H9 (cell line): Measurements from ENCODE around the gene KRTAP1-1. TPM values are rescaled to one million over a fixed set of nuclear protein-coding genes. Genes with fewer than 3 reads are reported as not detected.

Experiments used
- DNase-seq: peaks from one replicate; pipeline ENCODE4 v3.0.0-alpha.2; 2017
- H2AFZ ChIP-seq: one replicate; pipeline ENCODE4 v1.6.1; 2013; ENCODE audit warnings: mild to moderate bottlenecking, low read length, control low read depth, moderate library complexity
- H2AK5ac ChIP-seq: 2 replicates; pipeline ENCODE4 v1.6.1; 2013; ENCODE audit warnings: low read length, control low read depth, mixed read lengths; ENCODE audit not compliant: insufficient read length
- H2BK120ac ChIP-seq: one replicate; pipeline ENCODE4 v1.6.1; 2013; ENCODE audit warnings: low read depth, mild to moderate bottlenecking, low read length, control low read depth, inconsistent platforms; ENCODE audit not compliant: poor library complexity, severe bottlenecking
- H2BK12ac ChIP-seq: 2 replicates; pipeline ENCODE4 v1.6.1; 2013; ENCODE audit warnings: low read length, control low read depth, mixed read lengths, low read depth; ENCODE audit not compliant: insufficient read length
- H2BK15ac ChIP-seq: 2 replicates; pipeline ENCODE4 v1.6.1; 2013; ENCODE audit warnings: low read depth, low read length, control low read depth
- H2BK20ac ChIP-seq: one replicate; pipeline ENCODE4 v1.6.1; 2013; ENCODE audit warnings: low read depth, mild to moderate bottlenecking, low read length, control low read depth, inconsistent platforms; ENCODE audit not compliant: poor library complexity, severe bottlenecking
- H2BK5ac ChIP-seq: 2 replicates; pipeline ENCODE4 v1.6.1; 2013; ENCODE audit warnings: low read length, control low read depth, mixed read lengths; ENCODE audit not compliant: insufficient read length
- H3K14ac ChIP-seq: 2 replicates; pipeline ENCODE4 v1.6.1; 2013; ENCODE audit warnings: low read length, control low read depth; ENCODE audit not compliant: insufficient read depth
- H3K18ac ChIP-seq: 2 replicates; pipeline ENCODE4 v1.6.1; 2013; ENCODE audit warnings: low read depth, mild to moderate bottlenecking, mixed read lengths, low read length, control low read depth; ENCODE audit not compliant: insufficient read length
- H3K23ac ChIP-seq: 2 replicates; pipeline ENCODE4 v1.6.1; 2013; ENCODE audit warnings: low read length, control low read depth, mixed read lengths, low read depth; ENCODE audit not compliant: insufficient read length
- H3K23me2 ChIP-seq: 2 replicates; pipeline ENCODE4 v1.6.1; 2013; ENCODE audit warnings: low read depth, mild to moderate bottlenecking, mixed read lengths, low read length, control low read depth; ENCODE audit not compliant: insufficient read length, poor library complexity, severe bottlenecking
- H3K27ac ChIP-seq: 2 replicates; pipeline ENCODE4 v1.5.1; 2013; ENCODE audit warnings: low read length, control low read depth, mixed read lengths, low read depth; ENCODE audit not compliant: insufficient read length
- H3K27me3 ChIP-seq: 2 replicates; pipeline ENCODE4 v1.6.1; 2013; ENCODE audit warnings: low read length, control low read depth, inconsistent platforms; ENCODE audit not compliant: insufficient read depth
- H3K4ac ChIP-seq: 2 replicates; pipeline ENCODE4 v1.6.1; 2013; ENCODE audit warnings: low read depth, mild to moderate bottlenecking, control low read depth, inconsistent platforms, low read length, moderate library complexity
- H3K4me1 ChIP-seq: 2 replicates; pipeline ENCODE4 v1.6.1; 2013; ENCODE audit warnings: low read length, control low read depth, inconsistent platforms; ENCODE audit not compliant: insufficient read depth
- H3K4me2 ChIP-seq: 2 replicates; pipeline ENCODE4 v1.6.1; 2013; ENCODE audit warnings: low read length, control low read depth, mixed read lengths; ENCODE audit not compliant: insufficient read length, insufficient read depth
- H3K56ac ChIP-seq: 2 replicates; pipeline ENCODE4 v1.6.1; 2013; ENCODE audit warnings: low read depth, mild to moderate bottlenecking, mixed read lengths, low read length, control low read depth; ENCODE audit not compliant: insufficient read length
- H3K79me1 ChIP-seq: 2 replicates; pipeline ENCODE4 v1.6.1; 2013; ENCODE audit warnings: low read depth, mild to moderate bottlenecking, moderate library complexity, low read length, control low read depth, inconsistent platforms; ENCODE audit not compliant: insufficient read depth, poor library complexity, severe bottlenecking
- H3K79me2 ChIP-seq: 2 replicates; pipeline ENCODE4 v1.6.1; 2013; ENCODE audit warnings: low read length, control low read depth, inconsistent platforms; ENCODE audit not compliant: insufficient read depth
- H3K9ac ChIP-seq: 2 replicates; pipeline ENCODE4 v1.6.1; 2013; ENCODE audit warnings: low read length, control low read depth, mixed read lengths; ENCODE audit not compliant: insufficient read length; ENCODE audit errors: extremely low read depth
- H3K9me3 ChIP-seq: one replicate; pipeline ENCODE4 v1.6.1; 2013; ENCODE audit warnings: low read depth, low read length, inconsistent platforms; ENCODE audit not compliant: control insufficient read depth
- H3T11ph ChIP-seq: one replicate; pipeline ENCODE4 v1.6.1; 2013; ENCODE audit warnings: mild to moderate bottlenecking, low read length, control low read depth, inconsistent platforms
- H4K20me1 ChIP-seq: one replicate; pipeline ENCODE4 v1.6.1; 2013; ENCODE audit not compliant: control insufficient read depth, insufficient read length, insufficient read depth
- H4K5ac ChIP-seq: 2 replicates; pipeline ENCODE4 v1.6.1; 2013; ENCODE audit warnings: low read depth, mild to moderate bottlenecking, mixed read lengths, low read length, control low read depth; ENCODE audit not compliant: insufficient read length
- H4K8ac ChIP-seq: replicated peaks from 2 replicates; pipeline ENCODE4 v1.6.1; 2013; ENCODE audit warnings: low read length, control low read depth, mixed read lengths, low read depth; ENCODE audit not compliant: insufficient read length
- H4K91ac ChIP-seq: 2 replicates; pipeline ENCODE4 v1.6.1; 2013; ENCODE audit warnings: low read depth, mild to moderate bottlenecking, moderate library complexity, mixed read lengths, low read length, control low read depth; ENCODE audit not compliant: insufficient read length
- H3K27ac Mint-ChIP-seq, 3 experiments: 2 replicates in 2 of 3; 3 replicates in 1 of 3; pipeline ENCODE4 v1.8.0; 2020 to 2021; ENCODE audit warnings: mixed read lengths in 3 of 3, mild to moderate bottlenecking in 1 of 3, moderate library complexity in 1 of 3
- H3K27me3 Mint-ChIP-seq: 2 replicates; pipeline ENCODE4 v1.8.0; 2021; ENCODE audit warnings: low read depth, mild to moderate bottlenecking, moderate library complexity, mixed read lengths
- H3K36me3 Mint-ChIP-seq, 3 experiments: 2 replicates in 2 of 3; 3 replicates in 1 of 3; pipeline ENCODE4 v1.8.0; 2020 to 2021; ENCODE audit warnings: low read depth in 3 of 3, mixed read lengths in 3 of 3; ENCODE audit not compliant: insufficient read depth in 1 of 3
- H3K4me1 Mint-ChIP-seq, 2 experiments: 2 replicates each; pipeline ENCODE4 v1.8.0; 2020; ENCODE audit warnings: mixed read lengths in 2 of 2
- H3K4me3 Mint-ChIP-seq, 2 experiments: 2 replicates in 1 of 2; 3 replicates in 1 of 2; pipeline ENCODE4 v1.8.0; 2020 to 2021; ENCODE audit warnings: mild to moderate bottlenecking in 2 of 2, mixed read lengths in 2 of 2, moderate library complexity in 1 of 2
- H3K9me3 Mint-ChIP-seq, 2 experiments: 2 replicates in 1 of 2; 3 replicates in 1 of 2; pipeline ENCODE4 v1.8.0; 2020; ENCODE audit warnings: mild to moderate bottlenecking in 2 of 2, mixed read lengths in 2 of 2, moderate library complexity in 1 of 2
- CTCF ChIP-seq: fragments of 200-600 bp; sonication (generic); conservative IDR thresholded peaks from 3 replicates; pipeline ENCODE4 v1.8.0; 2021; ENCODE audit warnings: antibody characterized with exemption, mild to moderate bottlenecking
- WGBS: extraction: QIAGEN DNeasy Blood & Tissue Kit; methylation state at CpG from one replicate; pipeline ENCODE4 v1.1.7; 2013; ENCODE audit warnings: missing lambda C conversion rate, low lambda C conversion rate, mixed read lengths; ENCODE audit not compliant: insufficient read length; ENCODE audit errors: extremely low coverage; 5-methylcytosine and 5-hydroxymethylcytosine counted together
- total RNA-seq: library from RNA; stranded (reverse); gene quantifications from 2 replicates; pipeline ENCODE4 v1.2.1, GENCODE V29; 2021

The KRTAP1-1 gene
- total RNA-seq, 1 experiment from 2014 or later, result not detected

GRCh38 chr17:40997361-40997760 is 43.9 kb downstream of the KRTAP1-1 start:
- Histone ChIP-seq H3T11ph (no peak overlapping the region), H2BK15ac (no peak overlapping the region), H3K4me2 (no peak overlapping the region), H3K14ac (no peak overlapping the region), H2BK120ac (no peak overlapping the region), H3K27me3 (no peaks in the 10 kb centered on the region), H3K79me1 (no peaks in the 10 kb centered on the region), H3K18ac (no peak overlapping the region), H3K4me1 (no peaks in the 10 kb centered on the region), H3K27ac (no peak overlapping the region), H3K23me2 (no peaks in the 10 kb centered on the region), H3K4ac (no peak overlapping the region), H3K9ac (no peak overlapping the region), H3K9me3 (no peaks in the 10 kb centered on the region), H4K91ac (no peak overlapping the region), H2BK20ac (no peak overlapping the region), H2BK5ac (no peak overlapping the region), H2AK5ac (no peak overlapping the region), H3K56ac (no peak overlapping the region), H3K79me2 (no peaks in the 10 kb centered on the region), H4K8ac (no peak overlapping the region), H2BK12ac (no peak overlapping the region), H2AFZ (no peak overlapping the region), H4K5ac (no peak overlapping the region), H3K23ac (no peak overlapping the region), H4K20me1 (no peaks in the 10 kb centered on the region)
- no peak for DNase-seq
- no peak overlapping the region for H3K27ac Mint-ChIP-seq
- H3K27me3 Mint-ChIP-seq, result no peaks in the 10 kb centered on the region; the same call in 1 of the 2 replicates
- H3K4me1 Mint-ChIP-seq, result peaks cover 0 to 3% of the 10 kb centered on the region in 2 experiments; a peak in 1 of 4 replicates
- no CpG with 5 or more reads among the region's 2 CpGs for WGBS
- H3K4me3 Mint-ChIP-seq, result no peak overlapping the region
- no peaks in the 10 kb centered on the region; a peak in 1 of 7 replicates for H3K36me3 Mint-ChIP-seq
- H3K9me3 Mint-ChIP-seq, result no peaks in the 10 kb centered on the region
- no peak for TF ChIP-seq CTCF
